ENCODE results near the gene RNF128. TPM values are rescaled to one million over a fixed set of nuclear protein-coding genes. Genes with fewer than 3 reads are reported as not detected.

Gene RNF128
- total RNA-seq, 4 donors from 2014 or later = 13.5 to 19.6 (median 15.1) TPM

DNA sequence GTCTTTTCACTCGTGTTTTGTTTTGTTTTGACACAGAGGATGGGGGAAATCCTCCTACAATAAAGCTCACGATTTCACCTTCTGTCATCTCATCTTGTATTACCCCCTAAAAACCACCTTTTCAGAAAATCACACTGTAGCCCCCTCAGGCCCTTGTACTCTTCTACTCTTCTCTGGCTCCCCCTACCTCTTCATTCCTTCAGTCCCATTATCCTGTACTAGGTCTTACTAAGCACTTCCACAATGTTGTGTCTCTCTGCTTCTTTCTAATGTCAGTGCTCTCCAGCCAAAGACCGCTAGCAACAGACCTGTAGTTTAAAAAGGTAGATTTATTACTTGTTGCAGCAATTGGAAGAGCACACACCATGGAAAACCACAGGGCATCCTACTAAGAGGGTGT lies 30.0 kb upstream of the RNF128 start:
- DNase-seq (ENCODE audit: low spot score in 2 of 2) = no peak
- no peaks in the 10 kb centered on the region for H3K36me3 ChIP-seq
- 39% methylated on average over 3 of the region's 3 CpGs for whole genome bisulfite sequencing
- H3K27ac ChIP-seq = no peak overlapping the region
- TF ChIP-seq EP300 (IDR thresholded peaks at IDR 0.05) = no peak
- no peak for TF ChIP-seq POLR2A (IDR thresholded peaks at IDR 0.05)
- no peak for TF ChIP-seq POLR2AphosphoS5 (IDR thresholded peaks at IDR 0.05)
- H3K9me3 ChIP-seq = no peaks in the 10 kb centered on the region
- no peaks in the 10 kb centered on the region for H3K27me3 ChIP-seq
- H3K4me3 ChIP-seq = no peak overlapping the region
- no peaks in the 10 kb centered on the region for H3K4me1 ChIP-seq

GRCh38 chrX:106698693-106699092 lies 27.8 kb upstream of the RNF128 start:
- Histone ChIP-seq H3K27me3 (no peaks in the 10 kb centered on the region), H3K4me1 (no peaks in the 10 kb centered on the region), H3K36me3 (no peaks in the 10 kb centered on the region), H3K9me3 (no peaks in the 10 kb centered on the region), H3K27ac (no peak overlapping the region), H3K4me3 (no peak overlapping the region)
- no peak for DNase-seq (ENCODE audit: low spot score in 2 of 2)
- 51% methylated on average over 3 of the region's 3 CpGs for WGBS
- TF ChIP-seq, protein P1, sequence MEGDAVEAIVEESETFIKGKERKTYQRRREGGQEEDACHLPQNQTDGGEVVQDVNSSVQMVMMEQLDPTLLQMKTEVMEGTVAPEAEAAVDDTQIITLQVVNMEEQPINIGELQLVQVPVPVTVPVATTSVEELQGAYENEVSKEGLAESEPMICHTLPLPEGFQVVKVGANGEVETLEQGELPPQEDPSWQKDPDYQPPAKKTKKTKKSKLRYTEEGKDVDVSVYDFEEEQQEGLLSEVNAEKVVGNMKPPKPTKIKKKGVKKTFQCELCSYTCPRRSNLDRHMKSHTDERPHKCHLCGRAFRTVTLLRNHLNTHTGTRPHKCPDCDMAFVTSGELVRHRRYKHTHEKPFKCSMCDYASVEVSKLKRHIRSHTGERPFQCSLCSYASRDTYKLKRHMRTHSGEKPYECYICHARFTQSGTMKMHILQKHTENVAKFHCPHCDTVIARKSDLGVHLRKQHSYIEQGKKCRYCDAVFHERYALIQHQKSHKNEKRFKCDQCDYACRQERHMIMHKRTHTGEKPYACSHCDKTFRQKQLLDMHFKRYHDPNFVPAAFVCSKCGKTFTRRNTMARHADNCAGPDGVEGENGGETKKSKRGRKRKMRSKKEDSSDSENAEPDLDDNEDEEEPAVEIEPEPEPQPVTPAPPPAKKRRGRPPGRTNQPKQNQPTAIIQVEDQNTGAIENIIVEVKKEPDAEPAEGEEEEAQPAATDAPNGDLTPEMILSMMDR (IDR thresholded peaks at IDR 0.05) = no peak
- TF ChIP-seq POLR2AphosphoS5 (IDR thresholded peaks at IDR 0.05) (no peak), POLR2A (IDR thresholded peaks at IDR 0.05) (no peak), EP300 (IDR thresholded peaks at IDR 0.05) (no peak)

- DNase-seq (ENCODE audit: low spot score in 2 of 2) = no peak
- TF ChIP-seq POLR2A (IDR thresholded peaks at IDR 0.05) (no peak), POLR2AphosphoS5 (IDR thresholded peaks at IDR 0.05) (no peak), EP300 (IDR thresholded peaks at IDR 0.05) (no peak)
- TF ChIP-seq, protein P1 (IDR thresholded peaks at IDR 0.05) = no peak
- Histone ChIP-seq H3K27me3 (no peaks in the 10 kb centered on the region), H3K36me3 (no peaks in the 10 kb centered on the region), H3K4me3 (no peak overlapping the region), H3K4me1 (no peaks in the 10 kb centered on the region), H3K27ac (no peak overlapping the region), H3K9me3 (no peaks in the 10 kb centered on the region)
- WGBS = 73% methylated on average over 1 of the region's 1 CpG
Observed at GRCh38 chrX:106702636-106703035, 23.9 kb upstream of the RNF128 start.

DNA sequence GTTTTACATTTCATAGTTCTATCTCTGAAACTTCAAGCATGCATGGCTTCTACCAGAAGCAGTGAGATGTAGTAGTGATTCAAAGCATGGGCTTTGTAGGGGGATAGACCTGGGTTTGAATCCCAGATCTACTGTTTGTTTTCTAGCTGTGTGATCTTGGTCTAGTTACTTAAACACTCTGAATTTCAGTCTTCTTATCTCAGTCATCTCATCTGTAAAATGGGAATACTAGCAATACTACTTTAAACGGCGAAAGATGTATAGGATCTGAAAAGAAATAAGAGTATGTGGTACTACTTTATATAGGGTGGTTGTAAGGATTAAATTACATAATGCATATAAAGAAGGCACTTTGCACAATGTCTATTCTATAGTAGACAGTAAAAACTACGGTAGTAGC lies 20.0 kb upstream of the RNF128 start:
- no peak for DNase-seq (ENCODE audit: low spot score in 2 of 2)
- no peaks in the 10 kb centered on the region for H3K4me1 ChIP-seq
- no peak overlapping the region for H3K4me3 ChIP-seq
- H3K36me3 ChIP-seq = no peaks in the 10 kb centered on the region
- TF ChIP-seq POLR2AphosphoS5 (IDR thresholded peaks at IDR 0.05) (no peak), EP300 (IDR thresholded peaks at IDR 0.05) (no peak), POLR2A (IDR thresholded peaks at IDR 0.05) (no peak)
- TF ChIP-seq, protein P1 (IDR thresholded peaks at IDR 0.05) = no peak
- 92% methylated on average over 3 of the region's 3 CpGs for WGBS
- no peaks in the 10 kb centered on the region for H3K27me3 ChIP-seq
- H3K27ac ChIP-seq = no peak overlapping the region
- H3K9me3 ChIP-seq = no peaks in the 10 kb centered on the region

DNA sequence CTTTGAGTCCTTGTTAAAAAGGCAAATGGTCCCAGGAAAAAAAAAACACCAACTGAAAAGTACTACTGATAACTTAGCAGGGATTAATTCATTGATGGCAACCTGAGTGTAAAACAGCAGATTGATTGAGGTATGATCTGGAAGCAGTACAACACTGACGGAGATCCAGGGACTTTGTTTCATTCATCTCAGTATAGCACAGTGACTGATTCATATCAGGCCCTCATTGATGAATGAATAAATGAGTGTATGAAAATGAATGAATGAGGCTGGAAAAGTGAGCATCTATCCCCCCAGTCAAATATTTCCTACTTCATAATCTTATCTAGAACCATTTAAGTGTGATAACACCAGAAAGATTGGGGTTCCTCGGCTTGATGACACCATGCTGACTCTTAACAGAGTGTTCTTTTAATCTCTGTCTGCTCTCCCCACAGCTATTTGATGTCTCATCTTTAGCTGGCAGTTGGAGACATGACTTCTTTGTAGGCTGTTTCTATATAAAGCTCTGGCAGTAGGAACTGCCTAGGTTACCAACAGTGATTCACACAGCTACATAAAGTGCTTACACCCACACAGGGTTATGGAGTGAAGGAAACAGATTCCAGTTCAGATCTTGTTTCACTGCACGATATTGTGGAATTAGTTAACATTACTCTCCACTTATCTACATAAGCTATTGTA lies 18.6 kb upstream of the RNF128 start:
- Histone ChIP-seq H3K27ac (no peak overlapping the region), H3K4me1 (no peaks in the 10 kb centered on the region), H3K27me3 (no peaks in the 10 kb centered on the region), H3K4me3 (no peak overlapping the region), H3K9me3 (no peaks in the 10 kb centered on the region), H3K36me3 (no peaks in the 10 kb centered on the region)
- DNase-seq (ENCODE audit: low spot score in 2 of 2) = no peak
- 42% methylated on average over 3 of the region's 3 CpGs for WGBS
- TF ChIP-seq POLR2A (IDR thresholded peaks at IDR 0.05) (no peak), EP300 (IDR thresholded peaks at IDR 0.05) (no peak), POLR2AphosphoS5 (IDR thresholded peaks at IDR 0.05) (no peak)
- TF ChIP-seq, protein P1 (IDR thresholded peaks at IDR 0.05) = no peak

DNA sequence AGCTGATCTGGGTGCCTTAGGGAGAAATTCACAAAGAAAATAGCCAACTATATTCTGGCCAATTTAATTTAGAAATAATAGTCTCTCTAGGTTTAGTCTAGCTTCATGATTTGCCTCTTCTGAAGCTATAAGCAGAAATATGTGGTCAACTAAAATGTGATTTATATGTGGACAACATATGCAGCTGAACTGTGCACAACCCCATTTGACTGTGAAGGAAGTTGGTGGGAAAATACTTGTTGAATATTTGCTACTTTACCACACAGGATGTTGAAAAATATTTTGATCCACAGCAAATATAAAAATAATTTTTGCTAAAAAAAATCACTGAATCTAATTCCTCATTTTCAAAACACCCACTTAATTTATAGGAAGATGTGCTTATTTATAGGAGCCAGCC lies 15.7 kb upstream of the RNF128 start:
- no peaks in the 10 kb centered on the region for H3K9me3 ChIP-seq
- DNase-seq (ENCODE audit: low spot score in 2 of 2) = no peak
- H3K27me3 ChIP-seq = no peaks in the 10 kb centered on the region
- H3K36me3 ChIP-seq = no peaks in the 10 kb centered on the region
- no peak overlapping the region for H3K27ac ChIP-seq
- no peak overlapping the region for H3K4me3 ChIP-seq
- H3K4me1 ChIP-seq = no peaks in the 10 kb centered on the region
- TF ChIP-seq EP300 (IDR thresholded peaks at IDR 0.05) (no peak), POLR2A (IDR thresholded peaks at IDR 0.05) (no peak), POLR2AphosphoS5 (IDR thresholded peaks at IDR 0.05) (no peak)
- TF ChIP-seq, protein P1 (IDR thresholded peaks at IDR 0.05) = no peak

Data from suprapubic skin (tissue), 4 donors.